ENCODE results near the gene DLGAP4. TPM values are rescaled to one million over a fixed set of nuclear protein-coding genes. Genes with fewer than 3 reads are reported as not detected.

Gene DLGAP4
- total RNA-seq, 4 donors from 2014 or later = 38.6 to 193 (median 80.5) TPM

GRCh38 chr20:36425166-36425565 is 119.0 kb downstream of the DLGAP4 start:
- TF ChIP-seq CTCF (IDR thresholded peaks at IDR 0.05) = no peak
- TF ChIP-seq POLR2A (IDR thresholded peaks at IDR 0.05) = no peak
- no peaks in the 10 kb centered on the region for H3K27me3 ChIP-seq
- H3K27ac ChIP-seq = no peak overlapping the region
- no peaks in the 10 kb centered on the region for H3K36me3 ChIP-seq
- no peaks in the 10 kb centered on the region for H3K4me1 ChIP-seq
- no peak for DNase-seq
- intact Hi-C loops (cut with DNase I; ENCODE audit: low total_unique reads) = no loop called here
- H3K4me3 ChIP-seq = no peak overlapping the region
- H3K9me3 ChIP-seq = no peaks in the 10 kb centered on the region

- TF ChIP-seq POLR2A (IDR thresholded peaks at IDR 0.05) (no peak), CTCF (IDR thresholded peaks at IDR 0.05) (no peak)
- Histone ChIP-seq H3K9me3 (no peaks in the 10 kb centered on the region), H3K27ac (no peak overlapping the region), H3K27me3 (no peaks in the 10 kb centered on the region), H3K36me3 (no peaks in the 10 kb centered on the region), H3K4me1 (no peaks in the 10 kb centered on the region), H3K4me3 (no peak overlapping the region)
- intact Hi-C loops (cut with DNase I; ENCODE audit: low total_unique reads) = no loop called here
- no peak for DNase-seq
Measured at GRCh38 chr20:36431604-36432003, 125.5 kb downstream of the DLGAP4 start.

GRCh38 chr20:36432096-36432495 is 126.0 kb downstream of the DLGAP4 start:
- intact Hi-C loops (cut with DNase I; ENCODE audit: low total_unique reads) = no loop called here
- H3K27me3 ChIP-seq = no peaks in the 10 kb centered on the region
- no peak for TF ChIP-seq POLR2A (IDR thresholded peaks at IDR 0.05)
- TF ChIP-seq CTCF (IDR thresholded peaks at IDR 0.05) = no peak
- H3K4me3 ChIP-seq = no peak overlapping the region
- no peaks in the 10 kb centered on the region for H3K9me3 ChIP-seq
- H3K4me1 ChIP-seq = no peaks in the 10 kb centered on the region
- H3K36me3 ChIP-seq = no peaks in the 10 kb centered on the region
- H3K27ac ChIP-seq = no peak overlapping the region
- DNase-seq = no peak

GRCh38 chr20:36434383-36434782 is 128.2 kb downstream of the DLGAP4 start:
- DNase-seq = no peak
- Histone ChIP-seq H3K4me3 (no peak overlapping the region), H3K27me3 (no peaks in the 10 kb centered on the region), H3K36me3 (no peaks in the 10 kb centered on the region), H3K27ac (no peak overlapping the region), H3K4me1 (no peaks in the 10 kb centered on the region), H3K9me3 (no peaks in the 10 kb centered on the region)
- TF ChIP-seq POLR2A (IDR thresholded peaks at IDR 0.05) (no peak), CTCF (IDR thresholded peaks at IDR 0.05) (no peak)
- intact Hi-C loops (cut with DNase I; ENCODE audit: low total_unique reads) = no loop called here

- Histone ChIP-seq H3K27ac (no peak overlapping the region), H3K4me3 (no peak overlapping the region), H3K9me3 (no peaks in the 10 kb centered on the region), H3K4me1 (no peaks in the 10 kb centered on the region), H3K27me3 (no peaks in the 10 kb centered on the region), H3K36me3 (no peaks in the 10 kb centered on the region)
- TF ChIP-seq POLR2A (IDR thresholded peaks at IDR 0.05) (no peak), CTCF (IDR thresholded peaks at IDR 0.05) (no peak)
- intact Hi-C loops (cut with DNase I; ENCODE audit: low total_unique reads) = no loop called here
- DNase-seq = no peak
Measured at GRCh38 chr20:36435124-36435523, 129.0 kb downstream of the DLGAP4 start.
